HG03520 (cell line): Measurements from ENCODE around the gene BAMBI.
"Not testable (repeated sequence)": the region's sequence is repeated elsewhere in the genome, so short reads cannot be mapped to it uniquely, and the experiment has no call there.

Experiments used
- ATAC-seq: cut with Tn5 transposase; IDR thresholded peaks from one replicate; pipeline ENCODE4 v1.9.1; 2021; ENCODE audit warnings: mild to moderate bottlenecking, moderate library complexity; ENCODE audit not compliant: unreplicated experiment

Gene BAMBI, protein sequence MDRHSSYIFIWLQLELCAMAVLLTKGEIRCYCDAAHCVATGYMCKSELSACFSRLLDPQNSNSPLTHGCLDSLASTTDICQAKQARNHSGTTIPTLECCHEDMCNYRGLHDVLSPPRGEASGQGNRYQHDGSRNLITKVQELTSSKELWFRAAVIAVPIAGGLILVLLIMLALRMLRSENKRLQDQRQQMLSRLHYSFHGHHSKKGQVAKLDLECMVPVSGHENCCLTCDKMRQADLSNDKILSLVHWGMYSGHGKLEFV

DNA sequence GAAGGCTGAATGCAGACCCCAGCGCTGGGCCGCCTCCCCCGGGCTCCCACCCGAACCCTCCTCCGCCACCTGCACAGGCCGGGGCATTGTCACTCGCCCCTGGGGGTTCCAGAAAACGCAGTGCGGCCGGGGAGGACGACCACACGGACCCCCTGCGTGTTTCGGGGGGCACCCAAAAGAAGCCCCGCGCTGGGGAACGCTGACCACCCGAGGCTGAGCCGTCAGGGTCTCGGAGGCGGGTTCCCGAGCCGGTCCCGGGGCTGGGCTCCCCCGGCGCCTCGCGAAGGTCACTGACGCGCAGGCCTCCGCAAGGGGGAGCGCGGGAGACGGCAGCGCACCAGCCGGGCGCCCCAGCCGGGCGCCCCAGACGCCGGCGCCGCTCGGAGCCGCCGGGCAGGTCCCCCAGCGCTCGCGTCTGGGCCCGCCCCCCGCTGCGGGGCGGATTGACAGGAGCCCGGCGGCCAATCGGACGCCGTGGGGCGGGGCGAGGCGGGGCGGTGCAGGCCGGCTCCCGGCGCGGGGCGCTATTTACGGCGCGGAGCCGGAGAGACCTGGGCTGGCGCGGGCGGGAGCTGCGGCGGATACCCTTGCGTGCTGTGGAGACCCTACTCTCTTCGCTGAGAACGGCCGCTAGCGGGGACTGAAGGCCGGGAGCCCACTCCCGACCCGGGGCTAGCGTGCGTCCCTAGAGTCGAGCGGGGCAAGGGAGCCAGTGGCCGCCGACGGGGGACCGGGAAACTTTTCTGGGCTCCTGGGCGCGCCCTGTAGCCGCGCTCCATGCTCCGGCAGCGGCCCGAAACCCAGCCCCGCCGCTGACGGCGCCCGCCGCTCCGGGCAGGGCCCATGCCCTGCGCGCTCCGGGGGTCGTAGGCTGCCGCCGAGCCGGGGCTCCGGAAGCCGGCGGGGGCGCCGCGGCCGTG is at the start of gene BAMBI:
Gene BAMBI (plus strand): TSS at position 554 of the 920 bp plus-strand sequence. CDS start 377 bp downstream, outside the sequence.
- peak; percentile 96 for ATAC-seq

DNA sequence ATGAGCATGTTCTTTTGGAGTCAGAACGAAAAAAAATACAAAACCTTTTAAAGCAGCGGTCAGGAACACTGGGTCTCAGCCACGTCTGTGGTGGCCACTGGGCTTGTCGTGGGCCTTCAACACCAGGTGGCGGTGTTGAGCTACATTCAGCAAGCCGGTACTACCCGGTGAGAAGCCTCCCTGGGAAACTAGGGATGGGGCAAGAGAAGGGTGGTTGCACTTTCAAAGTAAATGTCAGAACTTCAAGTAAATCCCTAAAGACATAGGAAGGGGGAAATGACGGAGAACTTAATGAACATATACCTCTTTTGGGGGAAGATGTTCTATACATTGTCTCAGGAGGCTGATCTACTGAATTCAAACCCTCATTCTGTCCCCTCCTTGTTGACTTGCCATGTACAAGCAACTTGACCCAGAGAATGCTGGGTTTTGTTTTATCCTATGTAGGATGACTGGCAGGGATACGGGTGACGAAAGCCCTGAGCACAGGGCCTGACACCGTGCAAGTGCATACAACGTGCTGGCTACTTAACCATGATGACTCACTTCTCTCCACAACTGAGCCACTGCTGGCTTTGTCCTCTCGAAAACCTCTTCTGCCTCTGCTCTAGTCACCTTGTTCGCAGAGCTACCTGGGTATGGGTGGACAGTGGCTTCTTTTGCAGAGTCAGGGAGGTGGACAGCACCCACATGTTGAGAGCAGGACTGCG is 49.0 kb upstream of the BAMBI start:
- ATAC-seq, result peak; percentile 75

DNA sequence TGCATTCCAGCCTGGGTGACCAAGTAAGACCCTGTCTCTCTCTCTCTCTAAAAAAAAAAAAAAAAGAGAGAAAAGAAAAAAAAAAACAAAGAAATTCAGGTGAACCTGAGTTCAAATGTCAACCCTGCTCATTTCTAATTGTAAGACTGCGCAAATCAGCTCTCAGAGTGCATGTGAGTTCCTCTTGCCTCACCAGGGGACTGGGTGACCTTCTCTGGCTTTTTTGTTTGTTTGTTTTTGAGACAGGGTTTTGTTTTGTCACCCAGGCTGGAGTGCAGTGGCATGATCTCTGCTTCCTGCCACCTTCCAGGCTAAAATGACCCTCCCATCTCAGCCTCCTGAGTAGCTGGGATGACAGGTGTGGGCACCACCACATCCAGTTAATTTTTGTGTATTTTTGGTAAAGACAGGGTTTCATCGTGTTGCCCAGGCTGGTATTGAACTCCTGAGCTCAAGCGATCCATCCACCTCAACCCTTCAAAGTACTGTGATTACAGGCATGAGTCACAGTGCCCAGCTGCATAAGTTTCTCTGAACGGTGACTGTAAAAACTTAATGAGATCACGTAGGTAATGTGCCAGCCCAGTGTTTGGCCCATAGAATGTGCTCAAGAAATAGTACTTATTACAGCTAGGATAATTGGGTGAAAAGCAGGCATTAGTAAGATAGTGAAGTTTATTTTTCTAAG is 45.3 kb upstream of the BAMBI start:
- ATAC-seq, result no peak

DNA sequence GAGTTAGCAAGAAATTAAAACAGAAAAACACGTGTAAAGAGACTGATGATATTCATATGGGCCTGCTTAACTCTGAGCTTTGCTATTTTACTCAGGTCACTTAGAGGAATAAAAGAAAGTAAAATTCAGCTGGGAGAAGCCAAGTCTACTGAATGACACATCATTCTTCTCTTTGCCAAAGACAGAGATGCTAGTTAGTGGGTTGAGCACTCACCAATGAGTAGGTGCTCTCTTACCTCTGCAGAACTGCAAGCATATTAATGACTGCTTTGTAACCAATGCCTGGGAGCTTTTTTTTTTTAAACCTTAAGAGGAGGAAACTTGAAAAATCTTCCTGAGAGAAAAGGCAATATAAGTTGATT is 44.8 kb upstream of the BAMBI start:
- no peak for ATAC-seq

DNA sequence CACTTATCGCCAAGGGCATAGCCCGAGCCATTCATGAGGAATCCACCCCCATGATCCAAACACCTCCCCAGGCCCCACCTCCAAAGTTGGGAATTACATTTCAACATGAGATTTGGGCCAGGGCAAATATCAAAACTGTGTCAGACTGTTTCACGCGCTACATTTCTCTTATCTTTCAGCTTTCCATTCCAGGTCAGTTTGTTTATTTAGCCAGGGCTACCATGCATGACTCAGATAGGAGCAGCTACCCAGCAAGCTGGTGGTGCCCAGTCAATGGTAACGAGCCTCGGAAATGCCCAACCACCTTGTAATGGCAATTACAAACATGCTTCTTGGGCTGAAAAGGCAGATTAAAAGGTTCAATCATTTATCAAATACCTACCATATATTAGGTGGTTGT is 43.6 kb upstream of the BAMBI start:
- no peak for ATAC-seq

DNA sequence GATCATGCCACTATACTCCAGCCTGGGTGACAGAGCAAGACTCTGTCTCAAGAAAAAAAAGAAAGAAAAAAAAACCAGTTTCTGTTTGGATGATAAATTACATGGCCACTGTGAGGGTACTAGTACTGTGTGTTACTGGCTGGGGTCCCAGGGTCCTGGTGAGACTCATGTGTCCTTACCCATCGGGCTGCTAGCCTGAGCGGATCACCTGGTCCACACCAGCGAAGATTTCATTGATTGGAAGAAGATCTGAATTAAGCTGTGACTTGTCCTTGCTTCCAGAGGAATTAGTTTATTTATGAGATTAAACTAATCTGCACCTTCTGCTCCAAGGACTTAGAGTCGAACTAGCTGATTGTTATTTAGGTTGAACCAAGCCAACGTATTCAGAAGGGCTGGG is 40.0 kb upstream of the BAMBI start:
- ATAC-seq, result no peak

DNA sequence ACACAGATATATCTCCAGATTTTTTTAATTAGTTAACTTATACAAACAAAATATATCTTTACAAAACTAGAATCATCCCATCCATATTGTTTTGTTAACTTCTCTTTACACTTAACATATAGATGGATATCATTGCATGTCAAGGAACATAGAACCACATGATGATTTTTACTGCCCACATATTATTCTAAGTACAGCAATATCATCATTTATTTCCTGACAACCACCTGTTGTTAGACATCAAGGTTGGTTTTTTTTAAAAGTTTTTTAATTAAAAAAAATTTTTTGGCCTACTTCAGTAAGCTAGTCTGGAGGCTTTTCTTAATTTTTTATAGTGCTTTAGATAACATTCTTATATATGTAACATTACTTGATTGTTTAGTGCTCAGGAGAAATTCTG is 38.9 kb upstream of the BAMBI start:
- no peak for ATAC-seq

DNA sequence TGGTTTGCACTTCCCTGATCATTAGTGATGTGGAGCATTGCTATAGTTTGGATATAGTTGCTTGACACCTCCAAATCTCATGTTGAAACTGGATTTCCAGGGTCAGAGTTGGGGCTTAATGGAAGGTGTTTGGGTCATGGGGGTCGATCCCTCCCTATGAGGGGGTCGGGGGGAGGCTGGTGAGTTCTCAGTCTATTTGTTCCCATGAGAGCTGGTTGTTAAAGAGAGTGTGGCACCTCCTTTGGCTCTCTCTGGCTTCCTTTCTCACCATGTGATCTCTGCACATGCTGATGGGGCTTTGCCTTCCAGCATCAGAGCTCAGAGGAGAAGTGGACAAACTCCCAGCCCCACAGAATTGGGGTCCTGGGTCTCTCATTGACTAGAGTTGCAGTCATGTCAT is 36.8 kb upstream of the BAMBI start:
- ATAC-seq, result no peak

DNA sequence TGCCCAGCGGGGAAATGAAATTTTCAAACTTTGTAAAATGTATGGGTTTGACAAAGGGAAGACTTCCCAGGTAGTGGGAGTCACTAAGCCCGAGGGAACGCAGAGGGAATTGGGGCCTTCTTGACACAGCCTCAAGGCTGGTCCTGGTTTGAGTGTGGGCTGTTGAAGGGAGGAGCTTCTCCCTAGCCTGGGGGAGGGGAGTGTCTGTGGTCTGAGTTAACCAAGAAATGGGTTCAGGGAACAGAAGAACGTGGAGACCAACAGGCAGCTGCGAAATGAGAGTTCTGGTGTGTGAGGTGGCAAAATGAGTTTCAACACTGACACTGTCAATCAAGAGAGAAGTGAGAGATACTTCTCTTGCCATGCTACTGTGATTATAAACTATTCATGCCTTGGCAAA is 32.7 kb upstream of the BAMBI start:
- no peak for ATAC-seq

DNA sequence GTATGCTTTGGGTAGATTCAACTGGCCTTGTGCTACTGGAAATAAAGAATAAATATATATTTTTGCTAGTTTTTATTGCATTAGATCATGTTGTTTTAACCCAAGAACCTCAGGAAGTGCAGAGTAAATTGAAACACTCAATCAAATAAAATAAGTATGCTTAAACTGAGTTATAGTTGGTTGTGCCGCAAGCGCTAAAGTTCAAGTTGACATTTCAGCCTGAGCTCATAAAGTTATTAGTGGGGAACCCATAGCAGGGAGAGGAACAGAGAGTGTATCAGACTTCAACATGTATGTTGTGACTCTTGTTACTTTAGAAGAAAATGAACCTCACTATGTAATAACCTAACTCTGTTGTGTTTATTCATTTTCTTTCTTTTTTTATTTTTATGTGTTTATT is 25.2 kb upstream of the BAMBI start:
- no peak for ATAC-seq

DNA sequence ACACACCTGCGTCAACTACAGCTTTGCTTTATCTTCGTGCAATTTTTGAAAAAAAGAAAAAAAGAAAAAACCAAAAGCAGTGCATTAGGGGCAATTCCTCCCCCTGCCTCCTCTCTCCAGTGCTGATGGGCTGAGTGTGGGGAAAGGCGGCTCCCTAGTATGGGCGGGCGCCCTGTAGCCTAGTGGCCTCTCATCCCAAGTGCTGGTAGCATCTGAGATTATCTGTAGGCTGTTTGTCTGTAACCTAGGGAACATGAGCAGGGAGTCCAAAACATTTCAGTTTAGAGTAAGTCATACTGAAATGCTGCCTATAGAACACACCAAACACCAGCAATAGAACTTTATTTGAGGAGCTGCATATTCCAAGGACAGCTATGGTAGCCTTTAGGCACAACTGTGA is 24.6 kb upstream of the BAMBI start:
- no peak for ATAC-seq

DNA sequence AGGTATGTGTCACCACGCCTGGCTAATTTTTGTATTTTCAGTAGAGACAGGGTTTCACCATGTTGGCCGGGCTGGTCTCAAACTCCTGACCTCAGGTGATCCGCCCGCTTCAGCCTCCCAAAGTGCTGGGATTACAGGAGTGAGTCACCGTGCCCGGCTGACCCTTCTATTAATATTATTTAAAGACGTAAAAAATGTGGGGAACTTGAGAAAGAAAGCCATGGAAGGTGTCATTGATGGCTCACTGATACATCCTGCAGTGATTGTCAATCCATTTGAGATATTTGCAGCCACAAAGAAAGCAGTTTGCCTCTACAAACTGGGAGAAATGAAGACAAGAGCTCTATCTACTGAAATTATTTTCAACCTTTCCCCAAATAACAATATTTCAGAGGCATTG is 18.5 kb upstream of the BAMBI start:
- not testable (repeated sequence) for ATAC-seq

DNA sequence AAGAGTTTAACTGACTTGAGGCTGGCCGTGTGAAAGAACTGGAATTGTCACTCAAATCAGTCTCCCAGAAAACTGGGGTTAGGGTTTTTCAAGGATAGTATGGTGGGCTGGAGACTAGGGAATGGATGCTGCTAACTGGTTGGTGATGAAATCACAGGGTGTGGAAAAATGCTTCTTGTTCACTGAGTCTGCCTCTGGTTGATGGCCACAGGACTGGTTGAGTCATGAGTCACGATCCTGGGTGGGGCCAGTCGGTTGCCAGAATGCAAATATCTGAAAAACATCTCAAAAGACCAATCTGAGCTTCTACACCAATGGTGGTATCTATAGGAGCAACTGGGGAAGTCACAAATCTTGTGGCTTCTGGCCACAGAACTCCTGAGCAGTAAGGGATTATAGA is 16.3 kb upstream of the BAMBI start:
- no peak for ATAC-seq

DNA sequence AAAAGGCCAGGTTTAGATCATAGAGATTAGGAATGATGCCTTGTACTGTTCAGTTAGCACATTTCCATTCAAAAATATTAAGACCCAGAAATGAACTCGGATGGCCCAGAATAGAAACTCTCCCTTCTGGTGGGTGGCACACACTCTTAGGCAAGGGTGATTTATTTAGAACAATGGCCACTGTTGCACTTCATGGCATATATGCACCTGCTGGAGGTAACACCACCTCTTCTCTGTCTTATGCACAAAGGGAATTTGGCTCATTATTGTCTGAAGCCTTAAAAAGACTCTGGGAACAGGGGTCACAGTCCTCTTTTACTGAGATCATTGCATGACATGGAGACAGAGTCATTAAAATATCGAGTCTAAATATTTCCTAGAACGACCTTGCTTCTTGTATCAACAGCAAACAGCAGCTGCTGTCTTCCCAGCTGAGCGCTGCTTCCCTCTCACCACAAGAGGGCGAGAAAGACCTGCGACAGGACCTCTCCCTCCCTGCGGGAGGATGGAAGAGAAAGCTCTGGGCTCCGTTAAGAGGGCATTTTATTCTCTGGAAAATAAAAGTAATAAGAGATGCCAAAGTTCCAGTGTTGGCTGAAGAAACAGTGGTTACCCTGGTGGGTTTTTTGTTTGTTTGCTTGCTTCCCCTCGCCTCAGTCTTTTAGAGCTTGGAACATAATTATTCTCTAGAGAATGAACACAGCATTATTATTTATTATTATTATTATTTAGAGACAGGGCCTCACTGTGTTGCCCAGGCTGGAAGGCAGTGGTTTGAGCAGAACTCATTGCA is 13.5 kb upstream of the BAMBI start:
- ATAC-seq, result peak; percentile 79

DNA sequence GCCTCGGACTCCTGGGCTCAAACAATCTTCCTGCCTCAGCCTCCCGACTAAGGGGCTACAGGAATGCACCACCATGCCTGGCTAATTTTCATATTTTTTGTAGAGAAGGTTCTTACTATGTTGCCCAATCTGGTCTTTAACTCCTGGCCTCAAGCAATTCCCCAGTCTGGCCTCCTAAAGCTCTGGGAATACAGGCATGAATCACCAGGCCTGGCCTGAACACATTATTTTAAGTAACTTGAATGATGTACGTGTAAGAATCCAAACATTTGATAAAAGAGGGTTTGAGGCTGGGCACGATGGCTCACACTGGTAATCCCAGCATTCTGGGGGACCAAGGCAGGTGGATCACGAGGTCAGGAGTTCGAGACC is 13.0 kb upstream of the BAMBI start:
- no peak for ATAC-seq

DNA sequence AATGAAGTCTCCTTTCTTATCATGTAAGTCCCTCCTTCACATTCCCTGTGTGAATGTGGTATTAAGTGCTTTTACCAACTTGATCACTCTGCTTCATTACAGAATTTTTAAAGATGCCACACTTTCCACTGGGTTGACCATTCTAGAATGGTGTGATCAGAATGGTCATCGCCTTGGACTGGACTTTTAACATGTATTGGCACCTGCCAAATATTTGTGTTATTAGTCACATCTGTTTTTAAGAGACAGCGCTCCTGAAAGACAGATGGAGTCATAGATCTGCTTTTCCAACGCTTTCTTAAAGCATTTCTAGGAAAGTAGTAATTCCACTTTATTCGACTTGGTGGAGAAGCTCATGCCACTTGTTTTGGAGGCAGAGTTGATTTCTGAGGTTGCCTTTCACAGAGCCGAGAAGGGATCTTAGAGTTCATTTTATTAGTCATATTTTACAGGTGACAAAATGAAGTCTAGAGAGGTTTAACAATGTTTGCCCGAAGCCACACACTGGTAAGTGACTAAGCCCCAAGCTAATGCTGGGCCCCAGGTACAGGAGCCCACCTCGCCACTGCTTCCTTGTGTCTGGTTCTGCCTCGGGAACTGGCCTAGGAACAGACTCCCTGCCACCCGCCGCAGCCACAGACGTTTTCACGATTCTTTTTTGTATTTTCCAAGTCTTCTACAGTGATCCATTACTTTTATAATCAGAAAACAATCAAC is 10.4 kb upstream of the BAMBI start:
- ATAC-seq, result no peak

DNA sequence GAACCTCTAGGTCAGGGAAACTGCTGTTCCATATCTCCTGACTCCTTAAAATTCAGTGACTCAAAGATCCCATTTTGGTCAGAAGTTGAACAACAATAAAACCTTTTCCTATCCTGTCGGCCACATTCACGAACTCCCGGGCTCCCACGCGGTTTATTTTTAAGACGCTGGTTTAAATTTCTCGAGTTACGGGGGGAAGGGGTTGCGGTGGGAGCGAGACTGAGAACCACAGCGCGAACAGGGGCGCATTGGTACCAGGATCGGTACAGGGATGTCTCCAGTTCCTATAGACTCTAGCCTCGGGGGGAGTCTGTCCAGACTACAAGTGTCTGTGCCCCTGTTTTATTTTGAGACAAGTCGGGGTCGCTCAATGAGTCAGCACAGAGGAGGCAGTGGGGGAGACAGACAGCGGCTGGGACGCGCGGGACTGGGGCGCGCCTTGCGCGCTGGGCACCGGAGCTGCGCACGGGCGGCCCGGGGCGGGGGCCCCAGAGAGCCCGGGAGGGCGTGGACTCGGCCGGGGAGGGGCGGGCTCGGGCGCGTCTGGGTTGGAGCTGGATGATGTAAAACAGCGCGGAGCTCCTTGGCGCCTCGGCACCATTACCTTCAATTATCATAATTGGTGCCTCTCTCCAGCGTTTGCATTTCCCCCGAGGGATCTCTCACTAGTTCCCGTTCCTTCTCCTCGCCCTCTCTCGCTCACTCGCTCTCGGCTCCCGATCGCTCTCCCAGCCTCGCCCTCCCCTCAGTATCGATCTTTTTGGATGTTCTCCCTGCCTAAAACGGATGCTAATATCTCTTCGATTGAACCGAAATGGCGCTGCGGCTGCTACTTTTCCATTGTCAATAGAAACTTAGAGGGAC is 8.7 kb upstream of the BAMBI start:
- ATAC-seq, result no peak

DNA sequence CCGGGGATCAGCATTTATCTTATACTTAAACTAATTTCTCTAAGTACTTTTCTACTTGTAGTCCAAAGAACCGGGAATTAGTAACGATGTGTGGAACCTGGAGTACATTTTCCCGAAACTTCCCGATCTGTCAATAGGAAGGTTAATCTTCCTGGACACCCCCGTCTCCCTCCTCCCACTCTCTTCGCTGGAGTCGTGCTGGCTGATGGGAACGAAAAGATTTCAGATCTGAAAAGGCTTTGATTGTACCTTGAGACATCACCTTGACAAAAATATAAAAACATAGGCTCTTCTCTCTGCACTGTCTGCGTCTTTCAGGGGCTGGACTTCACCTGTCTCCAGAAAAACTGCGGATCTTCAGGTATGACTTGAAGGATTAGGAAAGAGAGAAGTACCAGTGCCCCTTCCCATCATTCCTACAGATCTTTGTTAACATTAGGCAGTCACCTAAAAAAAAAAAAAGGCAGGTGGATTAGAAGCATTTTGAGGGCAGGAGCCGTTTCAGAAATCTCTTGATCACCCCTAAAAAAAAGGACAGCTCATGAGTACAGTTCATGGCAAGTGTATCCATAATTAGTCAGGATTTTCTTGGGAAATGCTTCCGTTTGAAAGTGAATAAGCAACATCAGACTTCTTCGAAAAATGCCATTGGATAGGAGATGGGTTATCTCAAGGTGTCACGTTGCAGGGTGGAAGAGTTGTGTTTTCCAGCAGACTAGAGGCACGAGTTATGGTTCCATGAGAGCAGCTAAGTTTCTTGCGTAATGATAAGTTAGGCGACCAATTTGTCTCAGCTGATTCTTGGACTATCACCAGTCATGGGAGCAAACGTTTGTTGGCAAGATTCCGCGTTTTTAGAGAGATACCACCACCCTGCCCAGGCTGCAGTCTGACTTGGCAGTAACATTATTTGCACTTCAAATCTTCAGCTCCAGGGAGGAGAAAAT is 7.8 kb upstream of the BAMBI start:
- no peak for ATAC-seq
